Endothelial cell of umbilical vein (primary cell): Measurements from ENCODE around the gene ZPR1.

Source experiments
- EZH2 ChIP-seq: IDR thresholded peaks from 2 replicates; pipeline ENCODE4 v1.6.1; 2012; ENCODE audit warnings: borderline replicate concordance, low read depth, mild to moderate bottlenecking, moderate library complexity, low read length, inconsistent platforms; ENCODE audit not compliant: severe bottlenecking
- FOS ChIP-seq: IDR thresholded peaks from 2 replicates; pipeline ENCODE4 v1.6.1; 2011; ENCODE audit warnings: mild to moderate bottlenecking, low read length, moderate library complexity, borderline replicate concordance; ENCODE audit not compliant: insufficient read depth
- JUN ChIP-seq: IDR thresholded peaks from 2 replicates; pipeline ENCODE4 v1.6.1; 2011; ENCODE audit warnings: borderline replicate concordance, low read depth; ENCODE audit not compliant: insufficient read length, insufficient read depth
- MYC ChIP-seq: IDR thresholded peaks from one replicate; pipeline ENCODE4 v1.6.1; 2011; ENCODE audit warnings: mild to moderate bottlenecking, low read depth, low read length
- POLR2A ChIP-seq: IDR thresholded peaks from 2 replicates; pipeline ENCODE4 v1.6.1; 2012; ENCODE audit warnings: low read depth, mild to moderate bottlenecking, control low read depth, low read length
- POLR2AphosphoS5 ChIP-seq: IDR thresholded peaks from 2 replicates; pipeline ENCODE4 v1.6.1; 2012; ENCODE audit warnings: low read depth, mild to moderate bottlenecking, control low read depth, low read length, moderate library complexity; ENCODE audit not compliant: insufficient read depth
- TF ChIP-seq, protein P1 (sequence below), 2 donors: IDR thresholded peaks; 1 replicate in 1 of 2; 2 replicates in 1 of 2; pipeline ENCODE4 v1.5.1; 2011; ENCODE audit warnings: low read length in 2 of 2, mild to moderate bottlenecking in 2 of 2, moderate library complexity in 2 of 2, control low read depth in 1 of 2, inconsistent platforms in 1 of 2, low read depth in 1 of 2; ENCODE audit not compliant: insufficient read depth in 1 of 2; ENCODE audit errors: extremely low read depth in 1 of 2
- TF ChIP-seq, protein P2 (sequence below): IDR thresholded peaks from 2 replicates; pipeline ENCODE4 v1.6.1; 2011; ENCODE audit not compliant: insufficient read depth, insufficient read length

GRCh38 chr11:116778556-116778955, 9.3 kb downstream of the ZPR1 start:
- TF ChIP-seq, protein P1, sequence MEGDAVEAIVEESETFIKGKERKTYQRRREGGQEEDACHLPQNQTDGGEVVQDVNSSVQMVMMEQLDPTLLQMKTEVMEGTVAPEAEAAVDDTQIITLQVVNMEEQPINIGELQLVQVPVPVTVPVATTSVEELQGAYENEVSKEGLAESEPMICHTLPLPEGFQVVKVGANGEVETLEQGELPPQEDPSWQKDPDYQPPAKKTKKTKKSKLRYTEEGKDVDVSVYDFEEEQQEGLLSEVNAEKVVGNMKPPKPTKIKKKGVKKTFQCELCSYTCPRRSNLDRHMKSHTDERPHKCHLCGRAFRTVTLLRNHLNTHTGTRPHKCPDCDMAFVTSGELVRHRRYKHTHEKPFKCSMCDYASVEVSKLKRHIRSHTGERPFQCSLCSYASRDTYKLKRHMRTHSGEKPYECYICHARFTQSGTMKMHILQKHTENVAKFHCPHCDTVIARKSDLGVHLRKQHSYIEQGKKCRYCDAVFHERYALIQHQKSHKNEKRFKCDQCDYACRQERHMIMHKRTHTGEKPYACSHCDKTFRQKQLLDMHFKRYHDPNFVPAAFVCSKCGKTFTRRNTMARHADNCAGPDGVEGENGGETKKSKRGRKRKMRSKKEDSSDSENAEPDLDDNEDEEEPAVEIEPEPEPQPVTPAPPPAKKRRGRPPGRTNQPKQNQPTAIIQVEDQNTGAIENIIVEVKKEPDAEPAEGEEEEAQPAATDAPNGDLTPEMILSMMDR (IDR thresholded peaks at IDR 0.05; ENCODE audit: extremely low read depth in 1 of 2, insufficient read depth in 1 of 2, low read depth in 1 of 2, low read length in 2 of 2): no peak
- no peak for TF ChIP-seq POLR2AphosphoS5
- no peak for TF ChIP-seq MYC
- TF ChIP-seq POLR2A: no peak
- no peak for TF ChIP-seq JUN
- no peak for TF ChIP-seq FOS
- no peak for TF ChIP-seq EZH2
- TF ChIP-seq, protein P2, sequence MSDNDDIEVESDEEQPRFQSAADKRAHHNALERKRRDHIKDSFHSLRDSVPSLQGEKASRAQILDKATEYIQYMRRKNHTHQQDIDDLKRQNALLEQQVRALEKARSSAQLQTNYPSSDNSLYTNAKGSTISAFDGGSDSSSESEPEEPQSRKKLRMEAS: no peak
